ENCODE results near the gene TENT4B. TPM values are rescaled to one million over a fixed set of nuclear protein-coding genes. Genes with fewer than 3 reads are reported as not detected.

The TENT4B gene
- total and polyA plus RNA-seq, 4 donors, result 4.5 to 13.9 (median 9.8) TPM

GRCh38 chr16:50270510-50271147 is 117.5 kb downstream of the TENT4B start:
- Histone ChIP-seq H3K4me1 (ENCODE audit: control insufficient read depth in 1 of 2, insufficient read depth in 2 of 2, low read length in 2 of 2) (no peaks in the 10 kb centered on the region), H3K9me3 (ENCODE audit: control insufficient read depth, low read length) (no peaks in the 10 kb centered on the region), H3K36me3 (ENCODE audit: control insufficient read depth in 1 of 2, insufficient read depth in 2 of 2, low read length in 1 of 2) (no peaks in the 10 kb centered on the region), H3K4me3 (ENCODE audit: low read length in 2 of 2) (no peak overlapping the region), H3K27ac (ENCODE audit: low read depth in 1 of 2, low read length in 2 of 2) (no peak overlapping the region), H3K27me3 (ENCODE audit: control insufficient read depth in 1 of 2, insufficient read depth in 2 of 2, low read length in 1 of 2) (no peaks in the 10 kb centered on the region)
- intact Hi-C loops (cut with DNase I), result no loop called here
- ATAC-seq (ENCODE audit: low FRiP score) (no peak), DNase-seq (peak; percentile 42 to 60)
- WGBS, 2 donors, result 95 to 97% methylated on average over 13 of the region's 13 CpGs

GRCh38 chr16:50271148-50272041 is 118.3 kb downstream of the TENT4B start:
- Histone ChIP-seq H3K9me3 (ENCODE audit: control insufficient read depth, low read length) (no peaks in the 10 kb centered on the region), H3K27ac (ENCODE audit: low read depth in 1 of 2, low read length in 2 of 2) (no peak overlapping the region), H3K4me3 (ENCODE audit: low read length in 2 of 2) (no peak overlapping the region), H3K4me1 (ENCODE audit: control insufficient read depth in 1 of 2, insufficient read depth in 2 of 2, low read length in 2 of 2) (no peaks in the 10 kb centered on the region), H3K27me3 (ENCODE audit: control insufficient read depth in 1 of 2, insufficient read depth in 2 of 2, low read length in 1 of 2) (no peaks in the 10 kb centered on the region), H3K36me3 (ENCODE audit: control insufficient read depth in 1 of 2, insufficient read depth in 2 of 2, low read length in 1 of 2) (no peaks in the 10 kb centered on the region)
- intact Hi-C loops (cut with DNase I), result no loop called here
- no peak for ATAC-seq (ENCODE audit: low FRiP score)
- 92 to 94% methylated on average over 15 of the region's 15 CpGs for whole genome bisulfite sequencing, 2 donors
- peak; percentile 25 to 67 for DNase-seq

- DNase-seq, result peak; percentile 49 to 51
- Histone ChIP-seq H3K4me1 (ENCODE audit: control insufficient read depth in 1 of 2, insufficient read depth in 2 of 2, low read length in 2 of 2) (no peaks in the 10 kb centered on the region), H3K4me3 (ENCODE audit: low read length in 2 of 2) (no peak overlapping the region), H3K9me3 (ENCODE audit: control insufficient read depth, low read length) (no peaks in the 10 kb centered on the region), H3K27me3 (ENCODE audit: control insufficient read depth in 1 of 2, insufficient read depth in 2 of 2, low read length in 1 of 2) (no peaks in the 10 kb centered on the region), H3K27ac (ENCODE audit: low read depth in 1 of 2, low read length in 2 of 2) (no peak overlapping the region), H3K36me3 (ENCODE audit: control insufficient read depth in 1 of 2, insufficient read depth in 2 of 2, low read length in 1 of 2) (no peaks in the 10 kb centered on the region)
- WGBS, 2 donors, result 88 to 92% methylated on average over 7 of the region's 7 CpGs
- intact Hi-C loops (cut with DNase I), result no loop called here
- ATAC-seq (ENCODE audit: low FRiP score), result no peak
Observed at GRCh38 chr16:50272111-50272571, 119.0 kb downstream of the TENT4B start.

- H3K36me3 ChIP-seq (ENCODE audit: control insufficient read depth in 1 of 2, insufficient read depth in 2 of 2, low read length in 1 of 2), result no peaks in the 10 kb centered on the region
- peak in 1 of 2 donors; percentile 45 for DNase-seq
- no peaks in the 10 kb centered on the region for H3K4me1 ChIP-seq (ENCODE audit: control insufficient read depth in 1 of 2, insufficient read depth in 2 of 2, low read length in 2 of 2)
- no peaks in the 10 kb centered on the region for H3K9me3 ChIP-seq (ENCODE audit: control insufficient read depth, low read length)
- no peak overlapping the region for H3K27ac ChIP-seq (ENCODE audit: low read depth in 1 of 2, low read length in 2 of 2)
- WGBS, 2 donors, result 95 to 98% methylated on average over 5 of the region's 5 CpGs
- H3K27me3 ChIP-seq (ENCODE audit: control insufficient read depth in 1 of 2, insufficient read depth in 2 of 2, low read length in 1 of 2), result no peaks in the 10 kb centered on the region
- H3K4me3 ChIP-seq (ENCODE audit: low read length in 2 of 2), result no peak overlapping the region
- no peak for ATAC-seq (ENCODE audit: low FRiP score)
- intact Hi-C loops (cut with DNase I), result no loop called here
Observed at GRCh38 chr16:50272687-50273381, 119.7 kb downstream of the TENT4B start.

GRCh38 chr16:50273382-50273690 is 120.2 kb downstream of the TENT4B start:
- H3K4me1 ChIP-seq (ENCODE audit: control insufficient read depth in 1 of 2, insufficient read depth in 2 of 2, low read length in 2 of 2), result no peaks in the 10 kb centered on the region
- H3K27ac ChIP-seq (ENCODE audit: low read depth in 1 of 2, low read length in 2 of 2), result no peak overlapping the region
- intact Hi-C loops (cut with DNase I), result no loop called here
- no peak overlapping the region for H3K4me3 ChIP-seq (ENCODE audit: low read length in 2 of 2)
- H3K36me3 ChIP-seq (ENCODE audit: control insufficient read depth in 1 of 2, insufficient read depth in 2 of 2, low read length in 1 of 2), result no peaks in the 10 kb centered on the region
- no peaks in the 10 kb centered on the region for H3K27me3 ChIP-seq (ENCODE audit: control insufficient read depth in 1 of 2, insufficient read depth in 2 of 2, low read length in 1 of 2)
- H3K9me3 ChIP-seq (ENCODE audit: control insufficient read depth, low read length), result no peaks in the 10 kb centered on the region
- ATAC-seq (ENCODE audit: low FRiP score) (no peak), DNase-seq (peak in 1 of 2 donors; percentile 42)
- 93 to 94% methylated on average over 2 of the region's 2 CpGs for WGBS, 2 donors

GRCh38 chr16:50273888-50274325 is 120.8 kb downstream of the TENT4B start:
- no peaks in the 10 kb centered on the region for H3K27me3 ChIP-seq (ENCODE audit: control insufficient read depth in 1 of 2, insufficient read depth in 2 of 2, low read length in 1 of 2)
- ATAC-seq (ENCODE audit: low FRiP score), result peak; percentile 15
- peak; percentile 66 to 68 for DNase-seq
- H3K4me1 ChIP-seq (ENCODE audit: control insufficient read depth in 1 of 2, insufficient read depth in 2 of 2, low read length in 2 of 2), result no peaks in the 10 kb centered on the region
- 89 to 91% methylated on average over 13 of the region's 13 CpGs for WGBS, 2 donors
- no peak overlapping the region for H3K27ac ChIP-seq (ENCODE audit: low read depth in 1 of 2, low read length in 2 of 2)
- no peak overlapping the region for H3K4me3 ChIP-seq (ENCODE audit: low read length in 2 of 2)
- intact Hi-C loops (cut with DNase I), result no loop called here
- no peaks in the 10 kb centered on the region for H3K9me3 ChIP-seq (ENCODE audit: control insufficient read depth, low read length)
- H3K36me3 ChIP-seq (ENCODE audit: control insufficient read depth in 1 of 2, insufficient read depth in 2 of 2, low read length in 1 of 2), result no peaks in the 10 kb centered on the region

- 91 to 93% methylated on average over 18 of the region's 18 CpGs for WGBS, 2 donors
- ATAC-seq (ENCODE audit: low FRiP score) (no peak), DNase-seq (peak; percentile 54 to 69)
- Histone ChIP-seq H3K36me3 (ENCODE audit: control insufficient read depth in 1 of 2, insufficient read depth in 2 of 2, low read length in 1 of 2) (no peaks in the 10 kb centered on the region), H3K4me1 (ENCODE audit: control insufficient read depth in 1 of 2, insufficient read depth in 2 of 2, low read length in 2 of 2) (no peaks in the 10 kb centered on the region), H3K27me3 (ENCODE audit: control insufficient read depth in 1 of 2, insufficient read depth in 2 of 2, low read length in 1 of 2) (no peaks in the 10 kb centered on the region), H3K27ac (ENCODE audit: low read depth in 1 of 2, low read length in 2 of 2) (no peak overlapping the region), H3K9me3 (ENCODE audit: control insufficient read depth, low read length) (no peaks in the 10 kb centered on the region), H3K4me3 (ENCODE audit: low read length in 2 of 2) (no peak overlapping the region)
- intact Hi-C loops (cut with DNase I), result no loop called here
Observed at GRCh38 chr16:50274326-50275097, 121.4 kb downstream of the TENT4B start.

- intact Hi-C loops (cut with DNase I), result no loop called here
- H3K4me3 ChIP-seq (ENCODE audit: low read length in 2 of 2), result no peak overlapping the region
- WGBS, 2 donors, result 98 to 100% methylated on average over 3 of the region's 3 CpGs
- no peaks in the 10 kb centered on the region for H3K27me3 ChIP-seq (ENCODE audit: control insufficient read depth in 1 of 2, insufficient read depth in 2 of 2, low read length in 1 of 2)
- ATAC-seq (ENCODE audit: low FRiP score), result no peak
- peak in 1 of 2 donors; percentile 48 for DNase-seq
- H3K27ac ChIP-seq (ENCODE audit: low read depth in 1 of 2, low read length in 2 of 2), result no peak overlapping the region
- H3K36me3 ChIP-seq (ENCODE audit: control insufficient read depth in 1 of 2, insufficient read depth in 2 of 2, low read length in 1 of 2), result no peaks in the 10 kb centered on the region
- no peaks in the 10 kb centered on the region for H3K9me3 ChIP-seq (ENCODE audit: control insufficient read depth, low read length)
- H3K4me1 ChIP-seq (ENCODE audit: control insufficient read depth in 1 of 2, insufficient read depth in 2 of 2, low read length in 2 of 2), result no peaks in the 10 kb centered on the region
Observed at GRCh38 chr16:50275098-50275415, 122.0 kb downstream of the TENT4B start.

Measured in aorta (tissue), 5 donors.